Renal pelvis (tissue), 4 donors: ENCODE measurements around the gene CCDC116. TPM values are rescaled to one million over a fixed set of nuclear protein-coding genes. Genes with fewer than 3 reads are reported as not detected.

ENCODE experiments used
- DNase-seq: peaks from one replicate; pipeline ENCODE4 v3.0.0-alpha.2; 2013
- polyA plus RNA-seq, 3 donors: library from polyadenylated mRNA; unstranded; fragments of 120-200 nt; gene quantifications; one replicate each; pipeline ENCODE4 v1.2.1, GENCODE V29; 2013; ENCODE audit not compliant: insufficient read length in 3 of 3

Gene CCDC116
- polyA plus RNA-seq, 3 donors = 0.41 to 1.2 (median 0.70) TPM

- DNase-seq = no peak
Measured at GRCh38 chr22:21679383-21679782, 46.8 kb downstream of the CCDC116 start.

- DNase-seq = no peak
Measured at GRCh38 chr22:21680830-21681565, 48.4 kb downstream of the CCDC116 start.

GRCh38 chr22:21681566-21682370 lies 49.2 kb downstream of the CCDC116 start:
- DNase-seq = no peak

GRCh38 chr22:21682385-21683175 lies 50.0 kb downstream of the CCDC116 start:
- DNase-seq = no peak

- no peak for DNase-seq
Measured at GRCh38 chr22:21683401-21683811, 50.8 kb downstream of the CCDC116 start.

GRCh38 chr22:21684492-21685163 lies 52.1 kb downstream of the CCDC116 start:
- no peak for DNase-seq

GRCh38 chr22:21685164-21685513 lies 52.6 kb downstream of the CCDC116 start:
- no peak for DNase-seq

GRCh38 chr22:21686193-21686608 lies 53.6 kb downstream of the CCDC116 start:
- no peak for DNase-seq

Other genes with a start within 250 kb of the CCDC116 start
- under 1 TPM in 1 of 3 donors, not detected in 2; 0.07 TPM for gene RIMBP3B, start 249.0 kb upstream of the CCDC116 start, polyA plus RNA-seq
- gene HIC2, start 215.4 kb upstream of the CCDC116 start, polyA plus RNA-seq = 10 to 100 TPM in 2 of 3 donors, 1 to 10 TPM in 1; 9.7 to 13.2 (median 11.4) TPM
- gene TMEM191C, start 165.4 kb upstream of the CCDC116 start, polyA plus RNA-seq = 1 to 10 TPM; 1.8 to 2.3 (median 2.0) TPM
- under 1 TPM; 0.36 to 0.47 (median 0.37) TPM for gene RIMBP3C, start 81.3 kb upstream of the CCDC116 start, polyA plus RNA-seq
- gene UBE2L3, start 65.0 kb upstream of the CCDC116 start, polyA plus RNA-seq = 10 to 100 TPM; 52.3 to 60.0 (median 56.5) TPM
- gene YDJC, start 2.7 kb upstream of the CCDC116 start, polyA plus RNA-seq = 10 to 100 TPM; 15.1 to 18.9 (median 18.6) TPM
- 10 to 100 TPM; 20.9 to 27.5 (median 22.3) TPM for gene SDF2L1, start 9.5 kb downstream of the CCDC116 start, polyA plus RNA-seq
- 10 to 100 TPM; 40.6 to 50.5 (median 42.9) TPM for gene PPIL2, start 33.3 kb downstream of the CCDC116 start, polyA plus RNA-seq
- 10 to 100 TPM; 13.9 to 17.0 (median 16.3) TPM for gene YPEL1, start 103.0 kb downstream of the CCDC116 start, polyA plus RNA-seq
- 100 to 1,000 TPM; 126 to 135 (median 134) TPM for gene MAPK1, start 234.9 kb downstream of the CCDC116 start, polyA plus RNA-seq